ENCODE results near the gene SHH.
A peak's percentile ranks its signal among the peaks of the same experiment; 100 is the strongest.

Gene SHH

GRCh38 chr7:155811895-155812761 lies at the start of gene SHH:
Gene SHH (minus strand): TSS chr7:155812463. CDS start chr7:155812122, 341 bp downstream.
- no peak for DNase-seq

GRCh38 chr7:155861480-155861868 lies 49.2 kb upstream of the SHH start:
- no peak for DNase-seq

- peak in 1 of 2 experiments; percentile 35 for DNase-seq
Observed at GRCh38 chr7:155860840-155861479, 48.7 kb upstream of the SHH start.

GRCh38 chr7:155860461-155860839 lies 48.2 kb upstream of the SHH start:
- DNase-seq = no peak

- DNase-seq = no peak
Observed at GRCh38 chr7:155858521-155859061, 46.3 kb upstream of the SHH start.

- DNase-seq = no peak
Observed at GRCh38 chr7:155857141-155857540, 44.9 kb upstream of the SHH start.

GRCh38 chr7:155856656-155857055 lies 44.4 kb upstream of the SHH start:
- no peak for DNase-seq

GRCh38 chr7:155852426-155853301 lies 40.4 kb upstream of the SHH start:
- no peak for DNase-seq

- no peak for DNase-seq
Observed at GRCh38 chr7:155851892-155852291, 39.6 kb upstream of the SHH start.

- DNase-seq = no peak
Observed at GRCh38 chr7:155850766-155851678, 38.8 kb upstream of the SHH start.

GRCh38 chr7:155850001-155850436 lies 37.8 kb upstream of the SHH start:
- no peak for DNase-seq

- no peak for DNase-seq
Observed at GRCh38 chr7:155848691-155849669, 36.7 kb upstream of the SHH start.

GRCh38 chr7:155847821-155848435 lies 35.7 kb upstream of the SHH start:
- DNase-seq = no peak

GRCh38 chr7:155846936-155847335 lies 34.7 kb upstream of the SHH start:
- DNase-seq = no peak

- DNase-seq = no peak
Observed at GRCh38 chr7:155846156-155846555, 33.9 kb upstream of the SHH start.

- DNase-seq = no peak
Observed at GRCh38 chr7:155845226-155845625, 33.0 kb upstream of the SHH start.

- DNase-seq = no peak
Observed at GRCh38 chr7:155844526-155844925, 32.3 kb upstream of the SHH start.

GRCh38 chr7:155844019-155844453 lies 31.8 kb upstream of the SHH start:
- DNase-seq = no peak

- no peak for DNase-seq
Observed at GRCh38 chr7:155843426-155844018, 31.3 kb upstream of the SHH start.

All from NCI-H446 (cell line).